GM19438 (cell line): ENCODE results near the gene TUBA3C.

ENCODE experiments used
- ATAC-seq: cut with Tn5 transposase; IDR thresholded peaks from one replicate; pipeline ENCODE4 v1.9.1; 2021; ENCODE audit warnings: low read depth; ENCODE audit not compliant: unreplicated experiment

The TUBA3C gene

DNA sequence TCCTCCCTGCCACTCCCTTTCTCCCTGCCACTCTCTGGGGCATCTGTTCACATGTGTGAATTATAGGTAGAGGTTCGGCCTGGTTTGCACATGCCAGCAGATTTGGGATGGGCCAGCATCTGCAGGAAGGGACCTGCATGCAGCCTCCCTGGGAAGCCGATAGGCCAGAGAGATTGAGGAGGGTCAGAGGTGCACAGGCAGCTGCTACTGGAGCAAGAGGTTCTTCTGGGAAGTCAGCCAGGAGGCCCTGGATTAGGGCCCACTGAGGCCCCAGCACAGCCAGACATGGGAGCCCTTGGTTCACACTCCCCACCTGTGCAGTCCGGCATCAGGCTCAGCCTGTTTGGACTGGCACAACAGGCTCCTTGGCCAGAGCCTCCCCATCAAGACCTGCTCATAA is 12.1 kb downstream of the TUBA3C start:
- no peak for ATAC-seq

DNA sequence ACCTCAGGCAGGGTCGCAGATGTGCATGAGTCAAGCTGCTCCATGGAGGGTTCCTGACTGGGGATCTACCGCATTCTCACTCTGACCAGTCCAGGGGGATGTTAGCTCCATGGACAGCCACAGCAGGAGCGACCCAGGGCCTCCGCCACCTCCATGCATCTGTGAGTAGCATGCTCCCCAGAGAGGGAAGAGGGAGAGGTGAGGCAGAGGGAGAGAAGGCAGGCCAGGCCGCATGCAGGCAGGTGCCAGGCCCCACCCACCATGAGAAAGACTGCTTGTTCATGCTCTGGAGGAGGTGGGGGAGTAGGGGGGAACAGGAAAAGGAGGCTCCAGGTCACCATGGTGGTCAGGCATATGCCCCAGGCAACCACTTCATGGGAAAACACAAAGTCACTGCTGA is 20.3 kb downstream of the TUBA3C start:
- ATAC-seq: no peak

DNA sequence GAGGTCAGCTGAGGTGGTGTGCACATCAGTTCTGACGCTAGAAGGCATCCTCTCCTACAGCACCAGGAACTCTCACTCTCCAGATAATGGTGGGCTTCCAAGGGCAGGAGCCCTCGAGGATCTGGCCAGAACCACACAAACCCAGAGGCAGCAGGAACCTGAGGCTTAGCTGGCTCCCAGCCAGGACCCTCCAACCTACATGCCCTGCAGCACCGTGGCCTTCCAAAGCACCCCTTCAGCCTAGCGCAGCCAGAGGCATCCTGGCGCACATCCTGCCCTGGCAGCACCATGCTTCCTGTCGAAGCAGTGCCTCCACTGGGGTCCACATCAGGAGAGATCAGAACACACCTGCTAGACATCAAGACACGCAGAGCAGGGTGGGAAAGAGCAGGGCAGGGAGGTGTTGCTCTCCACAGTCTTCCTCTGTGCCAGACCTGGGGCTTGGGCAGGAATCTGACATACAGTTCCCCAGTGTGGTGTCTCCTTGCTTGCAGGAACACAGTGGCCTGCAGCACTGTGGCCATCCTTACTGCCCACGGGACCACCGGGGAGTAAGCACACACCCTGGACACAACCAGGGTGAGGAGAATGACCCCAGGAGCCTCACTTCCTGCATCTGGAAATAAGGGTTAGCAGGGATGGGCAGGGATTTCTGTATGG is 21.7 kb downstream of the TUBA3C start:
- ATAC-seq: no peak

DNA sequence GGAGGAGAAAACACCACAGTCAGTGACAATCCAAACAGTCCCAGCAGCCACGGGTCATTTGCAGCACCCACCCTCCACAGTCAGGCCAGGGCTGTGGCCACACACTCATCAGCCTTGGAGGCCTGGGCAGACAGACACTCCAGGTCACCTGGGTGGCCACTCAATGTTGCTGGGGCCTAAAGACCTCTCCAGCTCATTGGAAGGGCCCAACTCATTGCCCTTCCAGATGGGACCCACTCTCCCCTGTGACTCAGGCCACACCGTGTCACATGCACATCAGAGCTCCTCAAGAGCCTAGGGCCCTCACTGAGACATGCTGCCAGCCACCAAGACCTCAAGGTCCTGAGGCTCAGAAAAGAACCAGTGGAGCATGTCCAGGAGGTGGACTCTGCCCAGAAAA is 22.4 kb downstream of the TUBA3C start:
- no peak for ATAC-seq

DNA sequence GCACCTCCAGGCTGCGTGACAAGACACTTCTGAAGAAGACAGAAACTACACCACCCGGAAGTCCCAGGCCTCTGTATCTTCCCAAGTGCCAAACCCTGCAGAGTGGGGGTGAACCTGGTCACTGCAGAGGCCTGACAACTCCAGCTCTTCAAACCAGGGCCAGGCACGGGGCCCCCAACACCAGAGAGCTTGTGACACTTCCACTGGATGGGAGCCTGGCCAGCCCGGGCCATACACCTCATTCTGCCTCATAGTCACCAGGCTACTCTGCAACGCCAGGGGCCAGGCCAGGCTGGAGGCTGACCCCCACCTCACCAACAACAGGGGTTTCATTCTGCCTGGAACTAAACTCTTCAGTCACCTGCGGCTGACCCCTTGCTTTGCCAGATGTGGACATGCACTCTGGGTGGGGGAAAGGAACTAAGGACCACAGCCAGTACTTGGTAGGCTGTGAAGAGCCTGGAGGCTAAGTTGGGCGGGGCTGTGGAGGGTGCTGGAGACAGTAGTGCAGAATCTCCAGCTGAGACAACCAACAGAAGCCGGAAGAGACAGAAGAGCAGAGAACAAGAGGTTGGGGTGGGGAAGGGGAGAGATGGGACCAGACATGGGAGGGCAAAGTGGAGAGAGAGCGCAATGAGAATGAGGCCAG is 23.0 kb downstream of the TUBA3C start:
- no peak for ATAC-seq

DNA sequence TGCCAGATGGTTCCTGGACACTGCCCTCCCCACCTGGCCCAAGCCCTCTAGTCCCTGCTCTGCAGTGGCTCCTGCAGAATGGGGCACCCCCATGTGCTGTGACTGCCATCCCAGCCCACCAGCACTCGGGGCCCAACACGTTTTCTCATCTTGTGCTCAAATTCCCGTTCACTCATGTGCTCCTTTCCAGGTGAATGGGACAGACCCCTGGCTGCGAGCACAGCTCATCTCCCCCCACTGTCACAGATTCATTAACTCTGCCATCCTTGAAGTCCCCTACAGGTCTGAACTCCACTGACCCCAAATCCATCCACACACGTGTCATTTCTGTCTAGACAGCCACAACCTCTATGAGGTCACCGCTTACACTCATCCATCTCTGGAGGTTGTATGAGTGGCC is 23.6 kb downstream of the TUBA3C start:
- no peak for ATAC-seq

DNA sequence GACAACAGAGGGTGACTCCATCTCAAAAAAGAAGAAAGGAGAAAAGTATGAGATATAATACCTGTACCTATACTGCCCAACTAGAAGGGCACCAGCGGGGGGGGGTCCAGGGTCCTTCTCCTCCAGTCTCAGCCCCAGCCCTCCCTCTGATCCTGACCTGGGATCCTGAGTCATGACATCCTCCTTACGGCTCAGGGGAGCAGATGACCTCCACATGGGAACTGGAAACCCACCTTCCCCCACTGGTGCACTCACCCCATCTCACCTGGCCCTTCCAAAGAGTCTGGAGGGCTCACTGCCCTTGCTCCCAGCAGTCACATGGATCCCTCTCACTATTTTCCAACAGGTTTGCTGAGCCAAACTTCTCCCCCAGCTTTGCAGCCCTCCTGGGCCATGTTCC is 24.2 kb downstream of the TUBA3C start:
- ATAC-seq: no peak

DNA sequence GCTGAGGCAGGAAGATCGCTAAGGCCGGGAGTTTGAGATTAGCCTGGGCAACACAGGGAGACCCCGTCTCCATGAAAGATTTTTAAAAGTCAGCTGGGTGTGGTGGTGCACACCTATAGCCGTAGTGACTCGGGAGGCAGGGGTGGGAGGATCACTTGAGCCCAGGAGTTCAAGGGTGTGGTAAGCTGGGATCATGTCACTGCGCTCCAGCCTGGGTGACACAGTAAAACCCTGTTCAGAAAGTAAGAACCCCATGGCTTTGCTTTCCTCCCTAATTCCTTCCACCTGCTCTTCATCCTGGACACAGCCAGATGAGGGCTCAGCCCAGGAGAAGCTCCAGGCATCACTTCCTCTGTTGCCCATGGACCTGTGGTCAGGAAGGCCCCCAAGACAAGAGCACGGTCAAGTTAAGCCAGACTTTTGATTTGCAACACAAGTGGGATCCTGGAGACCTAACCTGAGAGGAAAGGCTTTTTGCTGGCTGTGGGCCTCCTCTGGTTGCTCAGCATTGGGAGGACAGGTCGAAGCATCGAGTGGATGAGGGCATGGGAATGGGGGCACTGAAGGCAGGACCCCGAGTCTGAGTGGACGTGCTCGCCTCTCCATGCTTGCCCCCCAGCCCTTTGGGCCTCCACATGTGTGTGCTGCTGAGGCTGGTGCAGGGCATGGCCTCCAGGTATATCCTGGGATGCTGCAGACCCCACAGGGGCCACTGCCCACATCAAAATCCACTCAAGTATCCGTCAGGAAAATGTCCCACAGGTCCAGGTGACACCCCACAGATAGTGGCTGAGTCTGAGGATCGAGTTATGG is 25.4 kb downstream of the TUBA3C start:
- no peak for ATAC-seq

DNA sequence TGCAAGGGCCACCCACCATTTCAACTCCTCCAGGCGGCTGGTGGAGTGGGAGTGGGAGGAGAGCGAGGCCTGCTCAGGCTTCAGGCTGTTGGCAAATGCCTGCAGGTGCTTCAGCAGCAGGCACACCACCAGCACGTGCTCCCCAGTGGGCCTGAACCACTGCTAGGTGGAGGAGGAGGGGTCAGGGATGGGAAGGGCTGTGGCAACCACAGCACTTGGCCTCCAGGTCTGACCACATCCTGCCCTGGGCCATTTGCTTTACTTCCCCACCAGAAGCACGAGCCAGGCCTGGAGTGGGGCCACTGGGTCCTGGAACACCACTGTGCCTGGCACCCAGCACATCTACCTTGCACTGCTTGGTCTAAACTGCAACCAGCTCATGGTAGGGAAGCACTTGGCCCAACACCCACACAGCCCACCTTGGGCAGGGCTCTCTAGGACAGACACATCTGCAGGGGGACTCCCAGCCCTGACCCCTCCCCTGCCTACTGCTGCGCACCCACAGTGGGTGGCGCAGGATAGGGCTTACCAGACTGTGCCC is 26.2 kb downstream of the TUBA3C start:
- no peak for ATAC-seq

DNA sequence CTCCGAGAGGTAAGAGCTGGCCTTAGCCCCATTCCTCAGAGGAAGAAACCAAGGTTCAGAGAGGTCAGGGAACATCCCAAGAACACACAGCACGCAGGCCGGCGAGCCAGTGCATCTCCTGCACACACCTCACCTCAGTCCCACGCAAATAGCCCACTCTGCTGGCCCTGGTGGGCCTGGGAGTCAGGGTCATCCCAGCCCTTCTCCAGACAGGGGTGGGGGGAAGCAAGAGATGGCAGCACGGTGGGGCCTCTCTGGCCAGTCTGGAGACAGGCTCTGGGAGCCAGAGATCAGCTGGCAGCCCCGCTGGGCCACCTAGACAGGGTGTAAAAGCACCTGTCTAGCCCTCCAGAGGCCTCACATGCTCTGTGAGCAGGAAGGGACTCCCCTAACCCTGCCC is 26.8 kb downstream of the TUBA3C start:
- ATAC-seq: no peak

DNA sequence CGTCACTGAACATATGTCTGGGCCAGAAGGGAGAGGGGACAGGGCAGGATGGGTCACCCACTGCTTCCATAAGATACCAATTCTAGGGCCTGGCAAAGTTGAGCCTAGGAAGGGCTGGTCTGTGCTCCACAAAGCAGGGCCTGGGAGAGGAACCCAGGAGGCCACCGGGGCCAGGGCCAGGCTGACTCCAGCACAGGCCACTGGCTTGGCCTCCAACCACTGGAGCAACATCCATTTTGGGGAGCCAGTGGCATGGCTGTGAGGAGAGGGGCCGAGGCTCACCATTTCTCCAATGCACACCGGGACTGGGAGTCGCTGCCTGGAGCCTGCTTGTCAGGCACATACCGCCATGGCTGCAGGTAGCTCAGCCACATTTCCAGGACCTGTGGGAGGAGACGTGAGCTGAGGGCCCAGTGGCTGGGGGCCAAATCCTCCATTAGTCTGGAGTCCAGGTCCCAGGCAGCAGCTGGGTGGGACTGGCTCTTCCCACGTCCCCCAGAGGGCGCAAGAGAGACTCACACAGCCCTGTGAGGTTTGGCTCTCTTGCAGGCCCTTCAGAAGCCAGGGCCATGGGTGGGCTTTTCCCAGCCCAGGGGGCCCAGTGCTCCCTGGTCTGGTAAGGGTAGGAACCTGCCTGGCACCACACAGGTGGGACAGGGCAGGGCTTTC is 27.7 kb downstream of the TUBA3C start:
- ATAC-seq: no peak

DNA sequence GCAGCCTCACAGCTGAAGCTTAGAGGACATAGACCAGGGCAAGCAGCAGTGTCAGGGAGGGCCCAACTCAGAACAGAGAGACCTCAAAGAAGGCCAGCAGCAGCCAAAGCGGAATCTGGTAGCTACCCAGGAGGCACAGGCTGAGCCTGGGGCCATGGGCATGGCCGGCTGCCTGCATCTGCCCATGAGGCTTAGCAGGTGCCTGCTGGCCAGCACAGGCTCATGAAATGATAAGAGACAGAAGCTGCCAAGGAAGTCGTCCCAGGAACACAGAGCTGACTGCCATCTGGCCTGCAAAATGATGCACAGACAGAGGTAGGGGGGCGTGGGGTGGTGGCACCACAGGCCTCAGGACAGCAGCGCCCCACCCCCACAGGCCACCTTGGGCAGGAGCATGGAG is 29.2 kb downstream of the TUBA3C start:
- ATAC-seq: no peak

DNA sequence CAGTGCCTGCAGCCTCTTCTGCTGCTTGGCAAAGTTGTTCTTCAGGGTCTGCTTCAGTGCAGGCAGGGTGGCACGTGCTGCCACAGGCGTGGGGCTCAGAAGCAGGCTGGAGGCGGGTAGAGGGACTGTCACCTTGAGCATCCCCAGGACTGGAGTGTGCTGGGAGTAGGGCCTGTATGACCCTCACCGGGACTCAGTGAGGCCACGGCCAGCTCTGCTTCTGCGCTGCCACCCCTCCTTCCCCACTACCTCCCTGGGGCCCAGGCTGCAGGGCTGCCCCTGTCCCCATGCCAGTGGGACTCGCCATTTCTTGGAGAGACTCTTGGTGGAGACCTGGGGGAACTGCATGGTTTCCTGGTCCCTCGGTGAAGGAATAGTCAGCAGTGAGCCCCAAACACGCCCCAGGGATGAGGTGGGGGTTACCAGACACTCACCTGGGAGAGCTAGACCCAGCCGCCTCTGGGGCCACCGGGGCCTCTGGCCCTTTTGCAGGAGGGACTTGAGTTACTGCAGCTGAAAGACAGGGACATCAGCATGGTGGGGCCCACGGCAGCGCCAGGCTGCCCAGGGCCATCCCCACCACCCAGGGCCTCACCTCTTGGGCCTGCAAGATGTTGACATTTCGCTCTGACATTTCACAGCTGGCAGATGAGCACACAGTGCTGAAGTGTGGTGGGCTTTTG is 29.9 kb downstream of the TUBA3C start:
- ATAC-seq: no peak

DNA sequence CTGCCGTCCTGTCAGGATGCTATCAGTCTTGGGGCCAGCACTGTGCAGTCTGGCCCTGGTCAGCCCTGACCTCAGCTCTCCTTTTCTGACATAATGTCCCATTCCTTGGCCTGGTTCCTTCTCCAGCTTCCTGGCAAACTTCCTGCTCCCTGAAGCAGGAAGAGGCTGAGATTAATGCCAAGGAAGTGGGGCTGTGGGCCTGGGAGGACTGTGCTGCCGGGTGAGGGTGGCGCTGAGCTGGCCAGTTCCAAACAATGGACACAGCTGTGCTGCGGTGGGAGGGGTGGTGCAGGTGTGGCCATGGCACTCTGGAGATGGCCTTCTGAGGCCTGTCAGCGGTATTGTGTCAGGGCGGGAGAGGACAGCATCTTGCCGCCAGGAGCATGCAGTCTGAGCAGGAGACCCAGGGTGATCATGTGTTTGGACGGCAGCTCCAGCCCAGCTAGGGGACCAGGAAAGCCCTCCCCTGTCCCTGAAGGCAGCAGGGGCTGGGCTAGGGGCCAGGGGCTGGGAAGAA is 30.9 kb downstream of the TUBA3C start:
- no peak for ATAC-seq

DNA sequence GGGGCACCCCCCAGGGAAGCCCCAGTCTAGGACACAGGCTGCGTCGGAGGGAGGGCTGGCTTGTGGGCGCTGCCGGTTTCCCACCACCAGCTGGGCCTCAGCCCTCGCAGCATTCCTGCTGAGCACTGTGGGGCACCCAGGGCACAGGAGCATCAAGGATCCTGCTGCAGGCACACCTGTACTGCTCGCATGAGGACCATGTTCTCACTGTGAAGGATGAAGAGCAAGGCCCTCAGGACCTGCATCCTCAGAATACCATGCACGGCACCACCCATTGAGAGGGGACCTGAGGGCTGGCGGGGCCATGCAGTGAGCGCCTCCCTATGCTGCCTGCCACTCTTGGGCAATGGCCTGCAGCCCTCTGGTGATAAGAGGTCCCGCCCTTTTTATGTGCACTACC is 31.4 kb downstream of the TUBA3C start:
- no peak for ATAC-seq

DNA sequence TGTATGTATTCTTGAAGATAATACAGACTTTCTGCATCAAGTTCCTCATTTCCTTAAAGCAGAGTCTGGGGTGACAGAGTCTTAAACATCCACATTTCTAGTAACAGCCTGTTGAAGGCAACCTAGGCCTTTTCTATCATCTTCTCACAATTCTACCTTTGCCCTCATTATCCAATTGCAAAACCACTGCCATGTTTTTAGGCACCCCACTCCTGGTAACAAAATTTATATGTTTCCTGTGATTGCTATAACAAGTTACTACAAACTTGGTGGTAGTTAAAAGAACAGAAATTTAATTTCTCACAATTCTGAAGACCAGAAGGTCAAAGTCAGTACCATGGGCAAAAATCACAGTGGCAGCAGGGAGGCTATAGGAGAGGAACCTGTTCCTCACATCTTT is 33.1 kb downstream of the TUBA3C start:
- ATAC-seq: no peak
